ENCODE data around the gene TEKT2. TPM values are rescaled to one million over a fixed set of nuclear protein-coding genes. Genes with fewer than 3 reads are reported as not detected.

The TEKT2 gene
- total RNA-seq, 1 donor from 2014 or later: 3.2 TPM

DNA sequence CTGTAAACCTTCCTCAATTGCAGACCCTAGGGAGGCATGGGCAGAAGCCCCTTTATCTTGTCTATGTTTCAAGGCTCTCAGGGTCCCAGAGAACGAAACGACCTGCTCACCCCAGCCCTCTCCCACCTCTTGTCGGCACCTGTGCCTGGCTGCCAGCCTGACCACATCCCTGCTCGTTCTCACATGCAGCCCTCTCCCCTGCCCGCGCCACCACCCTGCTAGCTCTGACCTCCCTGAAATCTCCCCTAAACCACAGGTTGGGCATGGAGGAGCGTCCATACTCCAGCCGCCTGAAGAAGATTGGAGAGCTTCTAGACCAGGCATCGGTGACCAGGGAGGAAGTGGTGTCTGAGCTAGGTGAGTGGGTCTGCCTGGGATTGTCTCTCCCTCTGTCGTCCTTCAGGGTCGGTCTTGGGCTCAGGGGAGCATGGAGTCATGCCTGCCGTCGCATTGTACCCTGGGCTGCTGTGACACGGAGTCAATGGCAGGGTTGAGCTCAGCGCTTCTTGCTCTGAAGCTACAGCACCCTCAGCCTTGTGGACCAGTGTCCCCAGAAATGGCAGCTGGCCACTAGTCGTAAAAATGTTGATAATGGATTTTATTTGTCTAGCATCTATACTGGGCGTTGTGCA is 8.4 kb downstream of the TEKT2 start:
- no peak for DNase-seq (ENCODE audit: low spot score in 2 of 2, unreplicated experiment in 2 of 2)
- H3K4me1 Mint-ChIP-seq: peaks cover 14% of the 10 kb centered on the region
- H3K4me3 Mint-ChIP-seq: no peak overlapping the region
- no peak overlapping the region for H3K27ac Mint-ChIP-seq
- H3K36me3 Mint-ChIP-seq: peaks cover 5% of the 10 kb centered on the region
- no peaks in the 10 kb centered on the region for H3K9me3 Mint-ChIP-seq
- no peaks in the 10 kb centered on the region for H3K27me3 Mint-ChIP-seq (ENCODE audit: low read depth)
- TF ChIP-seq, protein P1, sequence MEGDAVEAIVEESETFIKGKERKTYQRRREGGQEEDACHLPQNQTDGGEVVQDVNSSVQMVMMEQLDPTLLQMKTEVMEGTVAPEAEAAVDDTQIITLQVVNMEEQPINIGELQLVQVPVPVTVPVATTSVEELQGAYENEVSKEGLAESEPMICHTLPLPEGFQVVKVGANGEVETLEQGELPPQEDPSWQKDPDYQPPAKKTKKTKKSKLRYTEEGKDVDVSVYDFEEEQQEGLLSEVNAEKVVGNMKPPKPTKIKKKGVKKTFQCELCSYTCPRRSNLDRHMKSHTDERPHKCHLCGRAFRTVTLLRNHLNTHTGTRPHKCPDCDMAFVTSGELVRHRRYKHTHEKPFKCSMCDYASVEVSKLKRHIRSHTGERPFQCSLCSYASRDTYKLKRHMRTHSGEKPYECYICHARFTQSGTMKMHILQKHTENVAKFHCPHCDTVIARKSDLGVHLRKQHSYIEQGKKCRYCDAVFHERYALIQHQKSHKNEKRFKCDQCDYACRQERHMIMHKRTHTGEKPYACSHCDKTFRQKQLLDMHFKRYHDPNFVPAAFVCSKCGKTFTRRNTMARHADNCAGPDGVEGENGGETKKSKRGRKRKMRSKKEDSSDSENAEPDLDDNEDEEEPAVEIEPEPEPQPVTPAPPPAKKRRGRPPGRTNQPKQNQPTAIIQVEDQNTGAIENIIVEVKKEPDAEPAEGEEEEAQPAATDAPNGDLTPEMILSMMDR (IDR thresholded peaks at IDR 0.05; ENCODE audit: unreplicated experiment): no peak

DNA sequence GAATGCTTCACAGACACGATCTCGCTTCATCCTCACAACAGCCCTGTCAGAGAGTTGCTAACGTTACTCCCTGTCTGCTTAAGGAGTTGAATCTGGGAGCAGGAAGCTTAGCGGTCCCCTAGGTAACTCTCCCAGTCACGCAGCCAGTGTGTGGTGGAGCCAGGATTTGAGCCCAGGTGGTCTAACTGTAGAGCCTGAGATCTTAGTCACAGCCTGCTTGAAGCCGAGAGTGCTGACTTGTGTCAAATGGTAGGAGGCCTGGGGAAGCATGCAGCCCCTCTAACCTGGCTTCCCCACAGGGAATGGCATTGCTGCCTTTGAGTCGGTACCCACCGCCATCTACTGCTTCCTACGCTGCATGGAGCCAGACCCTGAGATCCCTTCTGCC is 8.9 kb downstream of the TEKT2 start:
- Mint-ChIP-seq H3K27ac (no peak overlapping the region), H3K9me3 (no peaks in the 10 kb centered on the region), H3K4me3 (no peak overlapping the region), H3K36me3 (peaks cover 5% of the 10 kb centered on the region), H3K27me3 (ENCODE audit: low read depth) (no peaks in the 10 kb centered on the region), H3K4me1 (peaks cover 14% of the 10 kb centered on the region)
- TF ChIP-seq, protein P1 (IDR thresholded peaks at IDR 0.05; ENCODE audit: unreplicated experiment): no peak
- DNase-seq (ENCODE audit: low spot score in 2 of 2, unreplicated experiment in 2 of 2): no peak

DNA sequence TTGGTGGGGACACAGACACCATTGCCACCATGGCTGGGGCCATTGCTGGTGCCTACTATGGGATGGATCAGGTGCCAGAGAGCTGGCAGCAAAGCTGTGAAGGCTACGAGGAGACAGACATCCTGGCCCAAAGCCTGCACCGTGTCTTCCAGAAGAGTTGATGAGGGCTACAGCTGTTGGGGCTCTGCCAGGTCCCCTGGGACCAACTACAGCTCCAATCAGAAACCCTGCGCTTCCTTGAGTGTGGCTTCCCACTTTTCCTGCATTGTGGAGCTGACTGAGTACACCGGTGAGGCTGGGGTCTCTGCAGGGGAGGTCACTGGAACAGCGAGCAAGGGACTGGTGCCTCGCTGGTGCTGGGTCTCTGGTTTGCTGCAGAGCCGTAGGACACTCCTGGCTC is 9.3 kb downstream of the TEKT2 start:
- Mint-ChIP-seq H3K4me1 (peaks cover 14% of the 10 kb centered on the region), H3K4me3 (no peak overlapping the region), H3K27me3 (ENCODE audit: low read depth) (no peaks in the 10 kb centered on the region), H3K27ac (no peak overlapping the region), H3K36me3 (peaks cover 5% of the 10 kb centered on the region), H3K9me3 (no peaks in the 10 kb centered on the region)
- no peak for DNase-seq (ENCODE audit: low spot score in 2 of 2, unreplicated experiment in 2 of 2)
- TF ChIP-seq, protein P1 (IDR thresholded peaks at IDR 0.05; ENCODE audit: unreplicated experiment): no peak

DNA sequence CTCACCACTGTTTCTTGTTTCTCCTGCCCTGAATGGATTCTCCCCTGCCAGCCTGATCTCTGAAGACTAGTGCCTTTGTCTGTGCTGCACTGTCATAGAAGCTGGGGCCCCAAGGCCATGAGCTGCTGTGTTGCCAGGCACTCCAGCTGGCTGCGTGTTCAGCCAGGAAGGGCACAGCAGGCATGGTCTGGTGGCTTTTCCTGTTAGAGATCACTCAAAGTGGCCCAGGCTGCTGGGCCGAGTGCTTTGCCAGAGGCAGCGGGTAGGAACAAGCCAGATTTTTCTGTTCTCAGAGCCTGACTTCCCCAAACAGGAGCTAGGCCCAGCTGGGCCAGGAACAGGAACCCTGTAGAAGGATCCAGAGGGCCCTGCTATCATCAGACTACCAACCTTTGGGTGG is 10.0 kb downstream of the TEKT2 start:
- Mint-ChIP-seq H3K4me1 (peaks cover 14% of the 10 kb centered on the region), H3K27ac (no peak overlapping the region), H3K27me3 (ENCODE audit: low read depth) (no peaks in the 10 kb centered on the region), H3K36me3 (peaks cover 5% of the 10 kb centered on the region), H3K4me3 (no peak overlapping the region), H3K9me3 (no peaks in the 10 kb centered on the region)
- TF ChIP-seq, protein P1 (IDR thresholded peaks at IDR 0.05; ENCODE audit: unreplicated experiment): no peak
- no peak for DNase-seq (ENCODE audit: low spot score in 2 of 2, unreplicated experiment in 2 of 2)

DNA sequence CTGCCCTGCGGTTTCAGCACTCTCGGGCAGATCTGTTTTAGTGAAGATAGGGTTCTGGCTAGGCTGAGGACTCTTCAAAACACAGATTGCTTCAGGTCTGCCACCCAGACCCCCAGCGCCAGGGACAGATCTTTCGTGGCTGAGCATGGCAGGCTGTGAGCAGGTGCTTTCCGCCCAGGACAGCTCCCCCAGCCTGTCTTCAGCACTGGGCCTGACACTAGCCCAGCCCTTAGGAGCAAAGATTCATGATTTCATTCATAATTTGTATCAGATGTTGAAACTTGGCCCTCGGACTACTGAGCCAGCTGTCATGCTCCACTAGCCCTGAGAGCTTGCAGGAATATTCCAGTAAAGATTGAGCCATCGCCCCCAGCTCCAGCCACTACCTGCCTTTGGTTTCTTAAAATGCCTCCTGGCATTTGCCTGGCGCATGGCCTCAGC is 10.7 kb downstream of the TEKT2 start:
- Mint-ChIP-seq H3K9me3 (no peaks in the 10 kb centered on the region), H3K36me3 (peaks cover 5% of the 10 kb centered on the region), H3K4me3 (no peak overlapping the region), H3K27me3 (ENCODE audit: low read depth) (no peaks in the 10 kb centered on the region), H3K4me1 (peaks cover 10% of the 10 kb centered on the region), H3K27ac (no peak overlapping the region)
- no peak for DNase-seq (ENCODE audit: low spot score in 2 of 2, unreplicated experiment in 2 of 2)
- TF ChIP-seq, protein P1 (IDR thresholded peaks at IDR 0.05; ENCODE audit: unreplicated experiment): no peak
